IPS-NIHi7 (cell line): ENCODE measurements around the gene HSPG2.
"Not testable (repeated sequence)": the region's sequence is repeated elsewhere in the genome, so short reads cannot be mapped to it uniquely, and the experiment has no call there.

ENCODE experiments used
- DNase-seq: peaks from one replicate; pipeline ENCODE4 v3.0.0; 2012; ENCODE audit warnings: mixed read lengths; ENCODE audit errors: extremely low spot score

HSPG2 gene

DNA sequence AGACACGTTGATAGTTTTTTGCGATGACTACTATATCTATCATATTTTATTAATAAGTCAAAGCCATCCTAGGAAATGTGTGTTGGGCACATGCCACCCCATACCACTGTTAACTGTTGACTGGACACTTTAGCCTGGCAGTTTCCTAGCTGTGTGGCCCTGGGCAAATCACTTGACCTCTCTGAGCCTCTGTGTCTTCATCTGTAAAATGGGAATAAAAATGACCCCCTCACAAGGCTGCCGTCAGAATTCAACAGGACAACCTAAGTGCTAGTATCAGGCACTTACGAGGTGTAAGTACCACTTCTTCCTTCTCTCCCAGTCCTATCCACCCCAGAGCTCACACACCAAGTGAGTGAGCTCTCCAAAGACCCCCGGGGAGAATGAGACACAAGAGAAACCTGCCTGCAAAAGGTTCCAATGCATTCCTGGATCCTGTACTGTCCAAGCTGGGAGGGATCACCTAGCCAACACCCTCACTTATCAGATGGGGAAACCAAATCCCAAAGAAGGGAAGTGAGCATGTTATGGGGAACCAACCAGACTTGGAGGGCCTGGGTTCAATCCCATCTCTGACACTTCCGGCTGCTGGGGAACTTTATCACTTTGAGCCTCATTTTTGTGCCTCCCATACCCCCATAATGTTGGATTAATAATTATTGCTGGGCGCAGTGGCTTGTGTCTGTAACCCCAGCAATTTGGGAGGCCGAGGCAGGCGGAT is 24.9 kb downstream of the HSPG2 start:
- no peak for DNase-seq

DNA sequence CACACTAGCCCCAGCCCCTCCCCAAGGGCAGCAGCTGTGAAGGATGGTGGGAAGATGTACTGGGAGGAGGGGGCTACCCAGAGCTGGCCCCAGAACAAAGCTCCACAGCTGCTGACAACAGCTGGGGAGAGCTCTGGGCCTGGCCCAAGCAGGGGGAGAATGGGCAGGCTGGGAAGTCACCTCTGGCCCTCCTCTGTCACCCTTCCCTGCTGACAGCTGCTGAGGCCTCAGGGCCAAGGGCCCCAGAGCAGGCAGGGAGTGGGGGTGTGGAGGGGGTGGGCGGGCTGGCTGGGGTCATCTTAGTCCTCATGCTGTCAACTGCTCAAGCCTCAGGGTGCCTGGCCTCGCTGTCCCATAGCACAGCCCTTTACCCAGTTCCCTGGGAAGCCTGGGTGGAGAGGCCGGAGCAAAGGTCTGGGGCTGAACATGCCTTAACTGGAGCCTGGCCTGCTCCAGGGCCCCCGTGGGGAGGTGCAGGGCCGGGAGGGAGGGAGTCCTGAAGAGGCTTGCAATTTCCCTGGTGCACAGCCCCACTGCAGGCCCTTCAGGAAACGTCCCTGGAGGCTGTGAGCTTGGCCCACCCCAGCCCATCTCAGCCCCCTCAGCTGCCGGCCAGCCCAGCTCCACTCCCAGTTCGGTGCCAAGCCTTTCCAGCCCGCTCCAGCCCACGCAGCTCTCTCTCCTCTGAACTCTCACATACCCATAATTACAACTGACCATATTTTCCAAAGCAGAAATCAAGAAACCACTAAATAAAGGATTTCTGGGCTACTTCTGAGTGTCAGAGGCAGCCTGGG is 25.7 kb downstream of the HSPG2 start:
- DNase-seq: peak; percentile 50

DNA sequence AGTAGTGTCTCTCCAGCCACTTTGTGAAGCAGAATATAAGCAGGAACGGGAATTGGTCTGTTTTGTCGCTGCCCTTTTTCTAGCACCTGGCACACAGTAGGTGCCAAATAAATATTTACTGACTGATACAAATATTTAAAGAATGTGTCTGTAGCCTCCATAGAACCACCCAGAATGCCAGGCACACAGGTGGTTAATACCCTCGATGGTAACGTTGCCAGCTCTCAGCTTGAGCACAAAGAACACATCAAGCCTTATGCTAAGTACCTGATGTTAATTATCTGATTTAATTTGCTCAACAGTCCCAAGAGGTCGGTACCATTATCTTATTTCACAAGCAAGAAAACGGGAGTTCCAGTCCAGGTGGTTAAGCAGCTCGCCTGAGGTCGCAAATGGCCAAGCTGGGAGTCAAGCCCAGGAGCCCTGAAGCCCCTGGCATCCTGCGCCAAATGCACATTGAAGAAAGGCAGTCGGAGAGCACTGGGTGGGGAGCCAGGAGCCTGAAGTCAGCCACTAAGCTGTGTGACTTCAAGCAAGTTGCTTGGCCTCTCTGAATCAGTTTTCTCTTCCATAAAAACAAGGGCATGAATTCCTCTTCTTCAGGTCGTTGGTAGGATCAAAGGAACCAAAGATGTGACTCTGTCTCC is 26.4 kb downstream of the HSPG2 start:
- DNase-seq: no peak

DNA sequence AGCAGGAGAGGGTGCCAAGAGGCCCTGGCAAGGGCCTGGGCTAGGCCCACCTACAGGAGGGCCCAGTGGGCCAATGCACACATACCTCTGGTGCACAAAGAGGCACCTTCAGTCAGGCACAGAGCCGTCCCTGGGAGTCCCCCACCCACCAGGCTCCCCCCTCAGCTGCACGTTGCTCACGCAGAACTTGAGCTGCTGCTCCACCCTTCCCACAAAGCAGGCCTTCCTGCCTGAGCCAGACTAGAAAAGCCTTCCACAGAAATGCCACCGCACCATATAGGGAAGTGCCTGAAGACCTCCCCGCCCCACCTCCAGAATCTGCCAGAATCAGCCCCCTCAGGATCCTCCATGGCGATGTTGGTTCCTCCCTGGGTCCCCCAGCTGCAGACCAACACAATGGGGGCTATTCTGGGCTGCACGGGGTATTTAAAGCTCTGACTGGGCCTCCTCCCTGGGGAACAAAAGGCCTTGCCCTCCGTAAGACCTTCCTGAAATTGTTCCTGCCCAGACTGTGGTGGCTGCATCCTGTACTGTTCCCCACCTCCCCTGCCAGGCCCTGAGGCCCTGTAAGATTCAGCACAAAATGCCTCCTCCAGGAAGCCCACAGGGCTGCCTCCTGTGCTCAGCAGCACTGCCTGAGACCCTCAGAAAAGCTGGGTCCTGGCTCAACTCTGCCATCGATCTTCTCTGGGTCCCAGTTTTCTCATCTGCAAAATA is 27.2 kb downstream of the HSPG2 start:
- DNase-seq: no peak

DNA sequence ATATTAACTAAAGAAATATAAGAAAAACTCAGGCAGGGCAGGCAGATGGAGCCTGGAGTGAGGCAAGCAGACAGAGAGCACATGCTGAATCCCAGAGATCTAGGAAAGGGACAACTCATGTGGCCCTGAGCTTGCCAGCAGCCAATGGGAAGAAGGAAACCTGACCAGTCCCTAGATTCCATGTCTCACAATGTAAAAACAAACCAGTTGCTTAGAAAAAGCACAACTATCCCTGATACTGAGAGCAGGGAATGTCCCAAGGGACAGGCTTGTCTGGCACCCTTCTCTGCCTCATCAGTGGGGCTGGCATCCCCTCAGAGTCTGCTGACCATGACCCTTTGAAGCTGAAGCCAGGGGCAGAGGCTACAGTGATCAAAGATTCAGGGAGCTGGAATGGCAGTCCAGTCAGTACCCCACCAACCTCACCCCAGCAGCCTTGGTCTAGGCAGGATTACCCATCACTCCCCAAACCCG is 27.8 kb downstream of the HSPG2 start:
- DNase-seq: no peak

DNA sequence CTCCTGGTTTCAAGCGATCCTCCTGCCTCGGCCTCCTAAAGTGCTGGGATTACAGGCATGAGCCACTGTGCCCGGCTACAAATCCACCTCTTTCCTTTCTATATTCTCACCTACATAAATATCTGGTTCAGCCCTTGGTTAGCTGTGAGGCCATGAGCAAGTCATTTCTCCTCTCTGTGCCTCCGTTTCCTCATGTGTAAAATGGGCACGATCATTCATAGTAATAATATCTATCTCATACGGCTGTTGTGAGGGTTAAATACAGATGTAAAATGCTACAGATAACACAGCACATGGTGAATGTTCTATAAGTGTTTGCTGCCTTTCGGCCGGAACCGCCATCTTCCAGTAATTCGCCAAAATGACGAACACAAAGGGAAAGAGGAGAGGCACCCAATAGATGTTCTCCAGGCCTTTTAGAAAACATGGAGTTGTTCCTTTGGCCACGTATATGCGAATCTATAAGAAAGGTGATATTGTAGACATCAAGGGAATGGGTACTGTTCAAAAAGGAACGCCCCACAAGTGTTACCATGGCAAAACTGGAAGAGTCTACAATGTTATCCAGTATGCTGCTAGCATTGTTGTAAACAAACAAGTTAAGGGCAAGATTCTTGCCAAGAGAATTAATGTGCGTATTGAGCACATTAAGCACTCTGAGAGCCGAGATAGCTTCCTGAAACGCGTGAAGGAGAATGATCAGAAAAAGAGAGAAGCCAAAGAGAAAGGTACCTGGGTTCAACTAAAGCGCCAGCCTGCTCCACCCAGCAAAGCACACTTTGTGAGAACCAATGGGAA is 29.2 kb downstream of the HSPG2 start:
- not testable (repeated sequence) for DNase-seq

DNA sequence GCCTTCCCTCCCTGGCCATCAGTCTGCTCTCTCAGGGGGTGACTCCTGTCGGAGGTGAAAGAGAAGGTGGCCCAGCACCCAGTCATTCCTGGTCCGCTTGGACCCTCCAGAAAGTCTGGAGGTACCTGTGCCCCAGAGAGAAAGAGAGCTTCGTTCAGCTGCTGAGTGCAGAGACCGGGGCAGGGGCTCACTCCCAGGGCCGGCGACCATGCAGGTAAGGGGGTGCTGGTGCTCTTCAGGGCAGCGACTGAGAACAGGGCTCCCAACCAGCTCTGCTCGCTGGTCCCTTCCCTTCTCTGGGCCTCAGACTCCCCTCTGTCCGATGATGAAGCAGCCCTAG is 30.1 kb downstream of the HSPG2 start:
- DNase-seq: no peak

DNA sequence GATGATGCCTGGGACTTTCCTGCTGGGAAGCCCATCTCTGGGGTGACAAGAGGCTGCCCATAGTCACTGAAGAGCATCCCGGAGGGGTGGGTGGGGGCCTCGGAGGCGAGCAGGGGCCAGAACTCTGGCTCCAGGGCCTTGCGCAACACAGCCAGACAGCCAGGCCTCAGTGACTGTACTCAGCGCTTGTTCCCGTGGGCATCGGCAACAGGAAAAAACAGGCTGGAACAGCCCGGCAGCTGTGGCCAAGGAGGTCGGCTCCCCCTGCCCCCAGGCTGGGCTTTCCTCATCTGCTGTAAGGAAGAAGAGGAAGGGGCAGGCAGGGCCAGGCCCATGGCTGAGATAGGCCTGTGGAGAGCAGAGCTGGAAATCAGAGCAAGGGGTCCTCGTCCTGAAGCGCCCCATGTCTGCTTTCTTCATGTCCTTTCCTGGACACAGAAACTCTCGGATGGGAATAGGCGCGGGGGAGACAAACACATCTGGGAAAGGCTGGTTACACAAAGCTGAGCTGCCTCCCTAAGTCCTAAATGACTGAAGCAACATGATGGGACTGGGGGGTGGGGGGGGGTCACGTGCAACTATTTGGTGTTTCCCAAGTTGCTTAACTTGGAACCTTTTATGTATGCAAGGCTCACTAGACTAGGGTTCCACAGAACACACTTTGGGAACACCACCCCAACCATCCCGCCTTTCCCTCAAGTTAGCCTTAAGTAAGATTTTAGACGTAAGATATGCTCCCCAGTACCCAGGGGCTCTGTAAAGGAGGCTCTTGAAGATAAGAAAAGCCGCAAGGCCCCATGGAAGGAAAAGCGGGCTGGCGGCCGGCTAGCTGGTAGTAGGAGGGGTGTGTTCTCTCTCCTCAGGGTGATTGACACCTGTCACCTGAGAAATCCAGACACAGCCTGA is 30.7 kb downstream of the HSPG2 start:
- no peak for DNase-seq

DNA sequence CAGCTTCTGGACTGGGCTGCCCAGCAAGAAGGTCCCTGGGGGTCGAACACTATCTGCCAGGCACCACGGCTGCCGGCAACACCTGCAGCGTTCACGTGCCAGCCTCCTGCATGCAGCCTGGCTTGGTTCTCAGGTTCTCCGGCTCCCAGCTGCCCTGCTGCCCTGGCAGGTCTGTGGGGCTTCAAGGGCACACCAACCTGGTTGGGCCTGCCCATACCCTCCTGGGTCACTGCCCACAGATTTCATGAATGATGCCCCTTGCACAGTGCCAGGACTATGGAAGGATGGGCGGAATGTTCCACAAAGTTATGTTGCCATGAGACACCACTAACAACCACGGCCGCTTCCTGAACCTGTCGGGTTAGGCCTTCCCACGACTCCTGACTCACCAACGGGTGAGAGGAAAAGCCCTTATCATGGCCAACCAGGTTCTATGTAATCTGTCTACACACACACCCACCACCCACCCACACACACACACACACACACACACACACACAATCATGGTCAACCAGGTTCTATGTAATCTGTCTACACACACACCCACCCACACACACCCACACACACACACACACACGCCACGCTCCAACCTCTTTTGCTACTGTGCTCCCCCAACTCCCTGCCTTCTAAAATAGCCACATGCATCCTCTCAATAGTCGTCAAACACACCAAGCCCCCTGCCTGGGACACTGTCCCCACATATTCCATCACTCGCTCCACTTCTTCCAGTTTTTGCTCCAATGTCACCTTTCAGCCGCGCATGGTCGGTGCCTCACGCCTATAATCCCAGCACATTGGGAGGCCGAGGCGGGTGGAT is 32.2 kb downstream of the HSPG2 start:
- no peak for DNase-seq

DNA sequence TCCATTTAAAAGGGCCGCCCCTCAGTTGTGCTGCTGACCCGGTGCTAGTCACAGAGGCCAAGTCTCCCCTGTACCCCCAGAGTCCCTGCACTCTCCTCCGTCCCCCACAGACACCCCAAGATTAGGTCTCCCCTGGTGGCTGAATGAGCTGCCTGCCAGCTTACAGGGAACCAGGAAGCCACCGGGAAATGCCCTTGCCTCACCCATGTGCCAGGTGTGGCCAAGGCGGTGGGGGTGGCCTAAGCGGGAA is 32.7 kb downstream of the HSPG2 start:
- no peak for DNase-seq

DNA sequence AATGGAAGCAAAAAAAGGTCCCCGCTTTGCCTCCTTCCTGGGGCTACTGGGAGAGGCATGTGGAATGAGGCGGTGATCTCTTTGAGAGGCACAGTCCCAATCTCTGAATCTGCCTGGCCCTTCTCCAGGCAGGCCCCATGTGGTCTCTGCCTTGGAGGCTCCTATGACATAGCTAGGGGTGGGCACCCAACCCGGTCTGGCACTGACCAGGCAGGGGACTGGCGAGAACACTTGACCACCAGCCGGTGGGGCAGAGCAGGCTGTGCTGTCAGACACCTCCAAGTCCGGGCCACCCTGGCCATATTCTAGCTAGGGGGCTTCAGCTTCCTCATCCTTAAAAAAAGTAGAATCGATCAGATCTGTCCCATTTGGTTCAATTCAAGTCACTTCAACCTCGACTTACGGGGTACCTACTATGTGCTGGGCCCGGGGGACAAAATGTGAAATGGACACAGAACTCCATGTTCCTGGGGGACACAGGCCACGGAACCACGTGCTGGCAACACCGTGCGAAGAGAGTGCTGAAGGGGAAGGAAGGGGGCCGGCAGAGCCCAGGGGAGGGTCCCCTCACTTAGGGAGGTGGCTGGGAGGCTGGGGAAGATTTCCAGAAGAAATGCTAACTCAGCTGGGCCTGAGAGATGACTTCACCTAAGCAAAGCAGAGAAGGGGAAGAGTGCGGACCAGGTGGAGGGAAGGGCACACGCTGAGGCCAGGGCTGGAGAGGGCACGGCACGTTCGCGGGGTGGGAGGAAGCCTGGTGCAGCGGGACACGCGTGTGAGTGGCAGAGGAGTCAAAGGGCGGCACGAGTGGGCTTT is 33.3 kb downstream of the HSPG2 start:
- DNase-seq: no peak

DNA sequence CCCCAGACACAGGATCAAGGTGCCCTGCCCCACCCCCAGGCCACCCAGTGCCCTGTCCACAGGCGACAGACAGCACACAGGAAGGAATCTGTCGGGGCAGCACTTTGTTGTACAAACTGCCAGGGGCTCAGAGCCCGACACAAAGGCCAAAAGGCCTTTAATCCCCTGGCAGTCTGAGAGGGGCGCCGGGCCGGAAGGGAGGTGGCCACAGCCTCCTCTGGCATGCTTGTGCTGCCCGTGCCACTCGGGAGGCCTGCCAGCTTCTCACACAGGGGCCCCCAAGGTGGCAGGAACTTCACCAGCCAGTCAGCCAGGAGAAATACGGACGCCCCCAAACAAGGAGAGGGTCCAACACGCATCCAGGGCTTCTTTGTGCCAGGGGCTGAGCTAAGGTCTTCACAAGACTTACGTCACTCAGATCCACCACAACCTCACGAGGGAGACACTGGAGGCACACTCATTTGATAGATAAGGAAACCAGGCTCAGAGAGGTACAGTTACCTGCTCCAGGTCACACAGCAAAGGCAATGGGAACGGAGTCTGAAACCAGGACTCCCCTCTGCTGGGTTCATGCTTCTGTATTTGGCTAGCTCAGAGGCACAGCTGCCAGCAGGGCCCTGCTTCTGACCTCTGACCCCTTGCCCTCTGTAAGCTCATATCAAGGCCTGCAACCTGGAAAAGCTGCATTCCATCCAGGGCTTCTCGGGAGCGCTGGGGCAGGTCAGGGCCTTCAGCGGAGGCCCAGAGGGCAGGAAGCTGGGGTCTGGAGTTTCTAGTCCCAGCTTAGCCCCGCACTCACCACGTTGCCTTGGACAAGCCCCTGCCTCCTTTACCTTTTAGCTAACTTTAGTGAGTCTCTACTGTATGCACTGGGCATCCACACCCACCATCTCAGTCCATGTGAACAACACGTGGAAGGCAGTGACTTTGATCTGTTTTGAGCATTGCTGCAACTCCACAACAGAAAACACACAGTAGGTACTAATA is 34.8 kb downstream of the HSPG2 start:
- DNase-seq: no peak

DNA sequence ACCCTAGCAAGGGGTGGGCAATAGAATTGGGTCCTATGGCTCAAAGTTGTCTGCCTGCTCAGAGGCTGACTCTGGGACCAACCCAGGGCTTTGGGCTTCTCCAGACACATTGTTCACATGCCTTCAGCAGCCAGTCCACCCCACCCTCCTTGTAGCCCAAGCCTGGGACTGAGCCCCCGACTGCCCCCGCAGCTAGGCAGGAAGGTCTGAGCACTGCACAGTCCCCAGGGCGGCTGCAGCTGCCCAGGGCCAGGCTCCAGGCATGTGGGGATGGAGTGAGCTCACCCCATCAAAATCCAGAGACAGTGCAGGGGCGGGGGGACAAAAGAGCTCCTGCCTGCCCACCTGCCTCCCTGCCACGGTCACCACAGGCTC is 35.6 kb downstream of the HSPG2 start:
- DNase-seq: peak; percentile 50

DNA sequence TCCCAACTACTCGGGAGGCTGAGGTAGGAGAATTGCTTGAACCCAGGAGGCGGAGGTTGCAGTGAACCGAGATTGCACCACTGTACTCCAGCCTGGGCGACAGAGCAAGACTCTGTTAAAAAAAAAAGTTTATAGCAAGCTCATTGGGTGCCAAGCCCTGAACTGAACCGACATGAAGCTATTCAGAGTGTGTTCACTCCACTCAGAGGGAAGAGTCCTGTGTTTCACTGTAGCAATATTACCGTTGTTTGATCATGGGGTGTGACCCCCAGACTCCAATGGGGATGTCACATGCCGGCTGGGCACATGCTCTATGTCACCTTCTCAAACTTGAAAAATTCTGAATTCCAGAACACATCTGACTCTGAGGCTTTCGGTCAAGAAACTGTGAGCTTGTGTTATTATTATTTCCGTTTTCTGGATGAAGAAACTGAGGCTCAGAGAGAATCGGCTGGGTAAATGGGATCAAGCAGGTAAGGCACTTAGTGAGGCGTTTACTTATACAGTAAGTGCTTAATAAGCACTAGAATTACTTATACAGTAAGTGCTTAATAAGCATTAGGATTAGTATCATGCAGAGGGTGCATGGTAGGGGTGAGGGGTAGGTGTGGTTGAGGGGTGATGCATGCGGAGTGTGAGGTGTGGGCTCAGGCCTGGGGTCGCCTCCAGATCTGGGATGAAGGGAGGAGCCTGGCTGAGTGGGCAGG is 36.2 kb downstream of the HSPG2 start:
- DNase-seq: no peak

DNA sequence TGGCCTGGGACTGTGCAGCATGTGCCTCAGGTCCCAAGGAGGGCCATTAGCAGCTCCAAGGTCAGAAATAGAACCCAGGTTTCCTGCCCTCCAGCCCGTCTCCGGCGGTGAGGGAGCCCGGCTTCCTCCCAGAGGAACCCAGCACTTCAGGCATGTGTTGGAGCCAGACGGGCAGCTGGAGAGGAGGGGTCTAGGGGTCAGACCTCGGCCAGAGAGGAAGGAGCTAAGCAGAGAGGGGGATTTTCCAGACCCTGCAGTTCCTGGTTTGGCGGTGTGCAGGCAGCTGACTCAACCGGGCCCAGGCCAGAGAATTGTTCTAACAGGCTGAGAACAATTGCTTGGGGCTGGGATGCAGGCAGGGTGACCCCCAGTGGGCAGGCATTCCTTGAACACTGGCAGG is 37.1 kb downstream of the HSPG2 start:
- no peak for DNase-seq

DNA sequence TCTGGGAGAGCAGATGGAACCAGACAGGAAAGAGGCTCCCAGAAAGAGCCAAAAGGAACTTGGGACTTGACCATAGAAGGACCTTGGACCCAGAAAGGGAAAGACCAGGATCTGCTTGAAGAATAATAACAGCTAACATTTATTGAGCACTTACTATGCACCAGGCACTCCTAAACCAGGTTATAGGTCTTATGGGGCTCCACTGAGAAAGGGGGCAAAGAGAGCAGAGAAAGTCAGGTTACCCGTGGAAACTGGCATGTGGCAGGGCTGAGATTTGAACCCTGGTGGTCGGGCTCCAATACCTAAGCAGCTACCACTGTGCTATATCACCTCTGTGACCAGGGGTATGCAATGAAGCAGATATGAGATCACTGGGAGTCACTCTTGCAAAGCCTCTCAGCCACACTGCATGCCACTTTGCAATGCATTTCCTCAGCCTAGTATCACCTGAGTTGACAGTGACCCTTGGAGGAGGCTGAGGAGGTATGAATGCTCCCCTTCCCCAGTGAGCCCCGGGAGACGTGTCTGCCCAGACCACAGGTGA is 37.8 kb downstream of the HSPG2 start:
- DNase-seq: no peak
